Stromal cell of bone marrow (primary cell): ENCODE measurements around the gene NSMCE1.
A peak's percentile ranks its signal among the peaks of the same experiment; 100 is the strongest.
"Not testable (repeated sequence)": the region's sequence is repeated elsewhere in the genome, so short reads cannot be mapped to it uniquely, and the experiment has no call there.

ENCODE experiments used
- DNase-seq: peaks from one replicate; pipeline ENCODE4 v3.0.0-alpha.2; 2012; ENCODE audit warnings: low read depth

The NSMCE1 gene

GRCh38 chr16:27269300-27270150 is 953 bp upstream of the NSMCE1 start:
- no peak for DNase-seq

DNA sequence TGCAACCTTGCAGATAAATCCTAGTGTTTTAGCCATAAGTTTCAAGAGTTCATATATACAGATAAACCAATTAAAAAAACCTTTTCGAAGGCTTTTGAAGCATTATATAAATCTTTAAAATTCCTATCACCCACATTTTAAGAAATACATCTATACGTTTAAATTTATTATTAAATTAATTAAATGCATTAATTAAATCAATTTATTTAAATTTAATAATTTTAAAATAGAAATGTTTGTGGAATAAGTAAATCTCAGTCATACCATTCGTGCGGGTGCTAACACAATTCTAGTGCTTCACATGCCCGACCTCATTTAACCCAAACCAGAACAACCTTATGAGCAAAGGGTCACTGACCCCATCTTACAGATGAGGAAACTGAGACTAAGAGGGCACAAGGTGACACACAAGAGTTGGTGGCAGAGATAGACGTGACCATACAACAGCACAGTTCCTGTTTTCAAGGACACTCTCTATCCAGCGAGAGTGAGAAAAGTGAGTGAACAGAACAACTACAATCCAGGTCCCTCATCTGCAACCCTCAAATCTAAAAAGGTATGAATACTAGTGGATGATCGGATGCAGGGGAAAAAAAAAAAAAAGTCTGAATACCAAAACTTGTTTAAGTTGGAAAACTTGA is 1.4 kb downstream of the NSMCE1 start:
- no peak for DNase-seq

GRCh38 chr16:27265982-27266381 is 2.6 kb downstream of the NSMCE1 start:
- DNase-seq = no peak

DNA sequence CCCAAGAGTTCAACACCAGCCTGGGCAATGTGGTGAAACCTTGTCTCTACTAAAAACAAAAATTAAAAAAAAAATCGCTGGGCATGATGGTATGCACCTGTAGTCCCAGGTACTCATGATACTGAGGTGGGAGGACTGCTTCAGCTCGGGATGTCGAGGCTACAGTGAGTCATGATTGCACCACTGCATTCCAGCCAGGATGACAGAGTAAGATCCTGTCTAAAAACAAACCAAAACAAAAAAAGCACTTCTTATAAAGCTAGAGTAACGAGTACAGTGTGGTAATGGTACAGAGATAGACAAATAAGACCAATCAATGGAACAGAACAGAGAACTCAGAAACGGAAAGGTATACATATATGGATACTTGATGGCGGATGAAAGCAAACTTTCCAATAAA is 4.4 kb downstream of the NSMCE1 start:
- DNase-seq = no peak

GRCh38 chr16:27262904-27263423 is 5.6 kb downstream of the NSMCE1 start:
- DNase-seq = not testable (repeated sequence)

GRCh38 chr16:27259710-27260109 is 8.9 kb downstream of the NSMCE1 start:
- no peak for DNase-seq

- DNase-seq = no peak
These were observed 10.3 kb downstream of the NSMCE1 start for GRCh38 chr16:27258241-27258734.

DNA sequence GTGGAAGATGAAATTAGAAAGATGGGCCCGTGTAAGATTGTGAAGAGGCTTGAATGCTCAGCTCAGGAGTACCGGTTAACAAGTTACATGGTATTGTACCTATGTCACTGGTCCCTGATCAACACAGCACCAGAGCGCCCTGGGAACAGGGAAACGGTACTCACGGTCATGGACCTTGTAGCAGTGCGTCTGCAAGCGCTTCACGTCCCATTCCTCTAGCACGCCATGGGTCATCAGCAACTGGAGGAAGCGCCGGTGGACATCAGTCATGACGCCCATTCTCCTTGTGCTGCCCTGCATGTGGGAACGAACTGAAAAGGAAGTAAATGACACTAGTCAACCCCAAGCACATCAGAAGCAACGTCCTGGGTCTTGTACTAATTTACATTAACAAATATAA is 11.3 kb downstream of the NSMCE1 start:
- DNase-seq = no peak

GRCh38 chr16:27256861-27257260 is 11.7 kb downstream of the NSMCE1 start:
- no peak for DNase-seq

- no peak for DNase-seq
These were observed 14.2 kb downstream of the NSMCE1 start for GRCh38 chr16:27254262-27254811.

GRCh38 chr16:27253526-27253930 is 15.0 kb downstream of the NSMCE1 start:
- DNase-seq = peak; percentile 80

DNA sequence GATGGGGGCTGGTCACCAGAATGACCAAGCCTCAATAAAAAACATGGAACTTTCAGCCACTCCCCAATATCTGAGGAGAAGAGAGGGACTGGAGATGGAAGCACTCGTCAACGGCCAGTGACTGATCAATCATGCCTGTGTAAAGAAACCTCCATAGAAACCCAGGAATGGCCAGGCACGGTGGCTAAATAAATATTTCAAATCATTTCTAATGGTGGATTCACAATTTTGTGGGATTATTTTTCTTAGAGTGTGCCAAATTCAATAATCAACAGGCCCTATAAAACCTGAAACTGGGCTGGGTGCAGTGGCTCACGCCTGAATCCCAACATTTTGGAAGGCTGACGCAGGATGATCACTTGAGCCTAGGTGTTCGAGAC is 16.4 kb downstream of the NSMCE1 start:
- DNase-seq = no peak

- no peak for DNase-seq
These were observed 16.9 kb downstream of the NSMCE1 start for GRCh38 chr16:27251541-27252205.

DNA sequence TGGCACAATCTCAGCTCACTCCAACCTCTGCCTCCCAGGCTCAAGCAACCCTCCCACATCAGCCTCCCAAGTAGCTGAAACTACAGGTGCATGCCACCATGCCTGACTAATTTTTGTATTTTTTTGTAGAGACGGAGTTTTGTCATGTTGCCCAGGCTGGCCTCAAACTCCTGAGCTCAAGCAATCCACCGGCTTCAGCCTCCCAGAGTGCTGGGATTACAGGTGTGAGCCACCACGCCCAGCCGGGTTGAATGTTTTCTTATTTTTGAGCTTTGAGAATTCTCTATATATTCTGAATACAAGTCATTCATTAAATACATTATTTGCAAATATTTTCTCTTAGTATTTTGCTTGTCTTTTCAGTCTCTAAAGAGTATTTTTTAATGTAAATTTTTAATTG is 19.7 kb downstream of the NSMCE1 start:
- not testable (repeated sequence) for DNase-seq

GRCh38 chr16:27248036-27248435 is 20.5 kb downstream of the NSMCE1 start:
- DNase-seq = no peak

DNA sequence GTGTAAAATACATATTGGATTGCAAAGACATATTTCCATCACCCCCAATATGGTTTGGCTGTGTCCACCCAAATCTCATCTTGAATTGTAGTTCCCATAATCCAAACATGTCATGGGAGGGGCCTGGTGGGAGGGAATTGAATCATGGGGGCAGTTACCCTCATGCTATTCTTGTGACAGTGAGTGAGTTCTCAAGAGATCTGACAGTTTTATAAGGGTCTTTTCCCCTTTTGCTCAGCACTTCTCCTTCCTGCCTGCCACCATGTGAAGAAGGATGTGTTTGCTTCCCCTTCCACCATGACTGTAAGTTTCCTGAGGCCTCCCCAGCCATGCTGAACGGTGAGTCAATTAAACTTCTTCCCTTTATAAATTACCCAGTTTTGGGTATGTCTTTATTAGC is 21.5 kb downstream of the NSMCE1 start:
- not testable (repeated sequence) for DNase-seq

- no peak for DNase-seq
These were observed 22.1 kb downstream of the NSMCE1 start for GRCh38 chr16:27246439-27246838.

DNA sequence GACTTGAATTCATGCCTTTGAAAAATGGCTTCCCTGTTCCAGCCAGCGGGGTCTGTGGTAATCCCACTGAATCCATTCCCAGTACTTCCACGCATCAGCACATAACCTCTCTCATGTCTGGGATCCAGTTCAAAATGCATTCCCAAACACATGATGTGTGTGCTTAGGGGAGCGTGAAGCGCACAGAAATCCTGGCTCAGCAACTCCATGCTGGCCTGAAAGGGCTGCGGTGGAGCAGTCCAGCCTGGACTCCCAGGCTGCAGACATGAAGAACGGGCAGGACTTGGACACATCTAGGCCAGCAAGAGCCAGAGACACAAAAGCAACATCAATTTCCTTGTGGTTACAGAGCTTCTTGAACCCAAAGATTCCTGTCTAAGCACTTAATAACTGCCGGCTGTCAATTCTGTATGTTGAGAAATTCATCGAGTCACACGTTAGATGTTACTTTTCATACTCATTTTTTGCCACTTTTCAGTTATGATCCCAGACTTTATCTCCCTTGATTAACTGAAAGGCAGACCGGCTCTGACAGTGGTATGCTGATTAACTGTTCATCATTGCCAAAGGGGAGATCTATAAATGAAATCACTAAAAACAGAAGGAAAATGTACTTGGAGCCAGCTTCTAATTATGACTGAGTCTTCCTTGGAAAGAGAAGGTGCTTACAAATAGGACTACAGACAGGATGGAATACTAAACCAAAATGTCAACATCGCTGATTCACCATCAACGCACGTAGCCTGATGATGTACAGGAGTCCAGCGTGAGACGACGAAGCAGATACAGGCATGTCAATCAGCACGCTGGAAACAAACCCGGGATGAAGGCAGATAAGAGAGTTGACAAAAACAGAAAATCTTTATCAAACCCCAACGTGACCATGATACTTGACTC is 23.0 kb downstream of the NSMCE1 start:
- peak; percentile 91 for DNase-seq

DNA sequence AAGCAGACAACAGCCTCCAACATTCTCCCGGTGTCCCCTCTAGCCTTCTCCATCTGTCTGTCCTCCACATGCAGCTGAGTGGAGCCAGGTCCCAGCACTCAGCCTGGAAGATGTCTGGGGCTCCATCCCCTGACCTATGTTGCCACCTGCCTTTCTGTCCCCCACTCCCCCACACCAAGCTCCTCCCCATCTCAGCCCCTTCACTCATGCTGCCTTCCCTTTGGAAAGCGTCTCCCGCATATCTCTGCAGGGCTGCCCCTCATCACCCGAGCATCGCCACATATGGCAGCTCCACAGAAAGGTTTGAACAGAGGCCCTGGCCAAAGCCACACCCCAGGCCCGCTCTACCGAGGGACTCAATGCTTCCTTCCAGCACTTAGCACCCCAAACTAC is 24.2 kb downstream of the NSMCE1 start:
- no peak for DNase-seq

- DNase-seq = no peak
These were observed 24.7 kb downstream of the NSMCE1 start for GRCh38 chr16:27243725-27244362.
